Nephron (organoid): ENCODE results near the gene CHIC1.
"Not testable (repeated sequence)": the region's sequence is repeated elsewhere in the genome, so short reads cannot be mapped to it uniquely, and the experiment has no call there.

Experiments used
- H3K27ac Mint-ChIP-seq, 3 experiments: 2 replicates each; pipeline ENCODE4 v1.8.0; 2020; ENCODE audit warnings: mixed read lengths in 3 of 3, mild to moderate bottlenecking in 2 of 3, moderate library complexity in 1 of 3
- H3K27me3 Mint-ChIP-seq: 2 replicates; pipeline ENCODE4 v1.8.0; 2021; ENCODE audit warnings: low read depth, mild to moderate bottlenecking, moderate library complexity, mixed read lengths
- H3K36me3 Mint-ChIP-seq: 2 replicates; pipeline ENCODE4 v1.8.0; 2020; ENCODE audit warnings: low read depth, mixed read lengths
- H3K4me1 Mint-ChIP-seq: 2 replicates; pipeline ENCODE4 v1.8.0; 2020; ENCODE audit warnings: mixed read lengths
- H3K4me3 Mint-ChIP-seq, 3 experiments: 2 replicates each; pipeline ENCODE4 v1.8.0; 2020; ENCODE audit warnings: mild to moderate bottlenecking in 3 of 3, mixed read lengths in 3 of 3, moderate library complexity in 2 of 3
- H3K9me3 Mint-ChIP-seq: 2 replicates; pipeline ENCODE4 v1.8.0; 2020; ENCODE audit warnings: mixed read lengths
- CTCF ChIP-seq, 3 experiments: fragments of 200-600 bp; sonication (generic); IDR thresholded peaks; one replicate each; pipeline ENCODE4 v1.5.0; 2021; ENCODE audit warnings: antibody characterized with exemption in 3 of 3; ENCODE audit not compliant: unreplicated experiment in 3 of 3

Gene CHIC1

GRCh38 chrX:73561801-73562200, 1.2 kb upstream of the CHIC1 start:
- H3K36me3 Mint-ChIP-seq: no peaks in the 10 kb centered on the region

GRCh38 chrX:73562458-73562857, 539 bp upstream of the CHIC1 start:
- no peaks in the 10 kb centered on the region for H3K27me3 Mint-ChIP-seq
- TF ChIP-seq CTCF (IDR thresholded peaks at IDR 0.05; ENCODE audit: unreplicated experiment in 3 of 3): no peak
- H3K4me3 Mint-ChIP-seq: peak overlapping the region; percentile 92 to 97 (median 95)
- no peaks in the 10 kb centered on the region for H3K9me3 Mint-ChIP-seq
- H3K36me3 Mint-ChIP-seq: no peaks in the 10 kb centered on the region
- H3K27ac Mint-ChIP-seq: peak overlapping the region; percentile 89 to 98 (median 96)
- peaks cover 4% of the 10 kb centered on the region for H3K4me1 Mint-ChIP-seq

More at GRCh38 chrX:73561801-73562200, 1.2 kb upstream of the CHIC1 start:
- H3K27me3 Mint-ChIP-seq: no peaks in the 10 kb centered on the region
- H3K9me3 Mint-ChIP-seq: no peaks in the 10 kb centered on the region
- peaks cover 4% of the 10 kb centered on the region for H3K4me1 Mint-ChIP-seq
- H3K4me3 Mint-ChIP-seq: peak overlapping the region; percentile 92 to 97 (median 95)
- TF ChIP-seq CTCF (IDR thresholded peaks at IDR 0.05; ENCODE audit: unreplicated experiment in 3 of 3): no peak
- peak overlapping the region; percentile 89 to 98 (median 96) for H3K27ac Mint-ChIP-seq

- Mint-ChIP-seq H3K4me3 (peak overlapping the region; percentile 92 to 97 (median 95)), H3K27ac (peak overlapping the region; percentile 89 to 98 (median 96)), H3K4me1 (peaks cover 4% of the 10 kb centered on the region), H3K9me3 (no peaks in the 10 kb centered on the region), H3K27me3 (no peaks in the 10 kb centered on the region), H3K36me3 (no peaks in the 10 kb centered on the region)
- TF ChIP-seq CTCF (IDR thresholded peaks at IDR 0.05; ENCODE audit: unreplicated experiment in 3 of 3): no peak
Observed at GRCh38 chrX:73563738-73564068, 706 bp downstream of the CHIC1 start.

- peaks cover 15% of the 10 kb centered on the region for H3K9me3 Mint-ChIP-seq
Observed at GRCh38 chrX:73577361-73577760, 14.4 kb downstream of the CHIC1 start.

GRCh38 chrX:73581002-73581628, 18.1 kb downstream of the CHIC1 start:
- H3K4me1 Mint-ChIP-seq: no peaks in the 10 kb centered on the region
- H3K36me3 Mint-ChIP-seq: peaks cover 6% of the 10 kb centered on the region
- H3K4me3 Mint-ChIP-seq: no peak overlapping the region
- no peaks in the 10 kb centered on the region for H3K9me3 Mint-ChIP-seq
- H3K27ac Mint-ChIP-seq: peak overlapping the region in 1 of 3 experiments; percentile 25
- no peaks in the 10 kb centered on the region for H3K27me3 Mint-ChIP-seq
- no peak for TF ChIP-seq CTCF (IDR thresholded peaks at IDR 0.05; ENCODE audit: unreplicated experiment in 3 of 3)

More at GRCh38 chrX:73577361-73577760, 14.4 kb downstream of the CHIC1 start:
- TF ChIP-seq CTCF (IDR thresholded peaks at IDR 0.05; ENCODE audit: unreplicated experiment in 3 of 3): no peak
- Mint-ChIP-seq H3K36me3 (peaks cover 26% of the 10 kb centered on the region), H3K27ac (no peak overlapping the region), H3K27me3 (no peaks in the 10 kb centered on the region), H3K4me1 (no peaks in the 10 kb centered on the region), H3K4me3 (no peak overlapping the region)

- Mint-ChIP-seq H3K36me3 (peaks cover 65% of the 10 kb centered on the region), H3K9me3 (peaks cover 34% of the 10 kb centered on the region)
- H3K4me3 Mint-ChIP-seq, H3K4me1 Mint-ChIP-seq, H3K27me3 Mint-ChIP-seq, H3K27ac Mint-ChIP-seq: not testable (repeated sequence)
Observed at GRCh38 chrX:73597758-73598157, 34.8 kb downstream of the CHIC1 start.
